GM23248 (cell line): ENCODE data around the gene CRK. TPM values are rescaled to one million over a fixed set of nuclear protein-coding genes. Genes with fewer than 3 reads are reported as not detected.

Experiments
- DNase-seq: peaks from one replicate; pipeline ENCODE4 v3.0.0-alpha.2; 2015
- H2AFZ ChIP-seq: fragments of 200-600 bp; sonication (generic); 2 replicates; pipeline ENCODE4 v1.6.1; 2016; ENCODE audit warnings: antibody characterized with exemption
- H3F3A ChIP-seq: fragments of 200-600 bp; sonication (generic); 2 replicates; pipeline ENCODE4 v1.6.1; 2016; ENCODE audit warnings: mild to moderate bottlenecking, antibody characterized with exemption, mixed run types; ENCODE audit not compliant: insufficient read depth
- H3K27ac ChIP-seq: fragments of 200-600 bp; sonication (generic); 2 replicates; pipeline ENCODE4 v1.5.1; 2016; ENCODE audit warnings: mild to moderate bottlenecking
- H3K27me3 ChIP-seq: fragments of 200-600 bp; sonication (generic); replicated peaks from 2 replicates; pipeline ENCODE4 v1.6.1; 2016; ENCODE audit warnings: mild to moderate bottlenecking; ENCODE audit not compliant: insufficient read depth
- H3K36me3 ChIP-seq: fragments of 200-600 bp; sonication (generic); 2 replicates; pipeline ENCODE4 v1.6.1; 2016; ENCODE audit warnings: low read depth, mild to moderate bottlenecking
- H3K4me1 ChIP-seq: fragments of 200-600 bp; sonication (generic); 2 replicates; pipeline ENCODE4 v1.6.1; 2016; ENCODE audit warnings: mild to moderate bottlenecking; ENCODE audit not compliant: insufficient read depth
- H3K4me2 ChIP-seq: fragments of 200-600 bp; sonication (generic); one replicate; pipeline ENCODE4 v1.6.1; 2016; ENCODE audit warnings: mild to moderate bottlenecking; ENCODE audit not compliant: unreplicated experiment
- H3K4me3 ChIP-seq: fragments of 200-600 bp; sonication (generic); 2 replicates; pipeline ENCODE4 v1.5.1; 2016; ENCODE audit warnings: mild to moderate bottlenecking
- H3K79me2 ChIP-seq: fragments of 200-600 bp; sonication (generic); 2 replicates; pipeline ENCODE4 v1.6.1; 2016; ENCODE audit warnings: mild to moderate bottlenecking; ENCODE audit not compliant: insufficient read depth
- H3K9ac ChIP-seq: fragments of 200-600 bp; sonication (generic); 2 replicates; pipeline ENCODE4 v1.6.1; 2016; ENCODE audit warnings: mild to moderate bottlenecking
- H3K9me2 ChIP-seq: fragments of 200-600 bp; sonication (generic); 2 replicates; pipeline ENCODE4 v1.6.1; 2016; ENCODE audit warnings: mixed run types, mild to moderate bottlenecking, moderate library complexity; ENCODE audit not compliant: insufficient read depth
- H3K9me3 ChIP-seq: fragments of 200-600 bp; sonication (generic); one replicate; pipeline ENCODE4 v1.6.1; 2017; ENCODE audit warnings: low read depth
- H4K20me1 ChIP-seq: fragments of 200-600 bp; sonication (generic); 2 replicates; pipeline ENCODE4 v1.6.0; 2016; ENCODE audit not compliant: insufficient read depth
- EZH2 ChIP-seq: fragments of 200-600 bp; sonication (generic); IDR thresholded peaks from 2 replicates; pipeline ENCODE4 v1.6.1; 2018; ENCODE audit warnings: antibody characterized with exemption, mild to moderate bottlenecking; ENCODE audit not compliant: insufficient read depth, poor library complexity, severe bottlenecking
- EZH2phosphoT487 ChIP-seq: fragments of 200-600 bp; sonication (generic); IDR thresholded peaks from 2 replicates; pipeline ENCODE4 v1.6.1; 2018; ENCODE audit warnings: antibody characterized with exemption, moderate library complexity, mild to moderate bottlenecking, low read depth; ENCODE audit not compliant: insufficient read depth
- WGBS, 2 experiments: methylation state at CpG; one replicate each; pipeline ENCODE4 v1.1.6; 2015 to 2017; ENCODE audit warnings: low lambda C conversion rate in 2 of 2, low coverage in 1 of 2; ENCODE audit errors: missing lambda C conversion rate in 2 of 2; 5-methylcytosine and 5-hydroxymethylcytosine counted together
- in situ Hi-C: fragments of 300-500 bp; cut with MboI; formaldehyde crosslinking; loops from 2 replicates; pipeline ENCODE4 v1.15.0; 2020
- polyA plus RNA-seq: library from polyadenylated mRNA; unstranded; fragments of >200 nt; fragmentation: Nextera tagmentation; extraction: Ambion mirVana; gene quantifications from 2 replicates; pipeline ENCODE4 v1.2.1, GENCODE V29; 2016
- total RNA-seq: library from RNA; depleted of rRNA; stranded (reverse); fragments of >200 nt; shearing (Covaris generic); gene quantifications from 2 replicates; pipeline ENCODE4 v1.2.3, GENCODE V29; 2014; rRNA removed

CRK gene
- total and polyA plus RNA-seq, 2 experiments from 2014 or later: 86.0 to 117 TPM

DNA sequence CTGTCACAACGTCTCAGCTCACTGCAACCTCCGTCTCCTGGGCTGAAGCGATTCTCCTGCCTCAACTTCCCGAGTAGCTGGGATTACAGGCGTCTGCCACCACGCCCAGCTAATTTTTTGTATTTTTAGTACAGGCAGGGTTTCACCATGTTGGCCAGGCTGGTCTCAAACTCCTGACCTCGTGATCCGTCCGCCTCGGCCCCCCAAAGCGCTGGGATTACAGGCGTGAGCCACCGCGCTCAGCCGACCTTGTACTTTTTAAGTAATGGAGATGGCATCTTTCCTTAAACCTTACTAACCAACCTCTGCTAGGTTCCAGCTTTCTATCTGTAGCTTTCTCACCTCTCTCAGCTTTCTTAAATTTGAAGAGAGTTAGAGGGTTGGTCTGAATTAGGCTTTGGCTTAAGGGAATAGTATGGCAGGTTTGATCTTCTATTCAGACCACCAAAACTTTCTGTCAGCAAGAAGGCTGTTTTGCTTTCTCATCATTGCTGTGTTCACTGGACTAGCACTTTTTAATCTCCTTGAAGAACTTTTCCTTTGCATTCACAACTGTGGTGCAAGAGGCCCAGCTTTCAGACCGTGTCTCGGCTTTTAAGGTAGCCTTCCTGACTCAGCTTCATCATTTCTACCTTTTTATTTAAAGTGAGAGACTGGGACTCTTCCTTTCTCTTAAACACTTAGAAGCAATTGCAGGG, 84.0 kb downstream of the CRK start:
- no peak overlapping the region for H3K4me3 ChIP-seq
- in situ Hi-C loops: no loop called here

More for the DNA sequence above, 84.0 kb downstream of the CRK start:
- no peaks in the 10 kb centered on the region for H3K9me2 ChIP-seq
- peaks cover 48% of the 10 kb centered on the region for H3K4me1 ChIP-seq
- H3F3A ChIP-seq: peaks cover 61% of the 10 kb centered on the region
- no peak overlapping the region for H3K27ac ChIP-seq
- no peak overlapping the region for H2AFZ ChIP-seq
- TF ChIP-seq EZH2: no peak
- TF ChIP-seq EZH2phosphoT487: no peak
- H3K27me3 ChIP-seq: no peaks in the 10 kb centered on the region
- no peak for DNase-seq
- peaks cover 100% of the 10 kb centered on the region for H3K79me2 ChIP-seq
- no peak overlapping the region for H3K4me2 ChIP-seq
- peaks cover 11% of the 10 kb centered on the region for H3K36me3 ChIP-seq
- H3K9ac ChIP-seq: no peak overlapping the region
- 58 to 67% methylated on average over 17 of the region's 17 CpGs for WGBS, 2 experiments
- H4K20me1 ChIP-seq: peaks cover 89% of the 10 kb centered on the region
- H3K9me3 ChIP-seq: no peaks in the 10 kb centered on the region

Other genes starting within 250 kb of the CRK start
- gene BHLHA9, start 185.8 kb downstream of the CRK start, total RNA-seq: not detected in 2 replicates
- not detected in 2 replicates for gene BHLHA9, start 185.8 kb downstream of the CRK start, polyA plus RNA-seq
- gene TRARG1, start 176.6 kb downstream of the CRK start, total RNA-seq: not detected in 2 replicates
- not detected in 2 replicates for gene TRARG1, start 176.6 kb downstream of the CRK start, polyA plus RNA-seq
- gene YWHAE, start 56.0 kb downstream of the CRK start, total RNA-seq: 255 and 287 TPM in 2 replicates
- 599 and 605 TPM in 2 replicates for gene YWHAE, start 56.0 kb downstream of the CRK start, polyA plus RNA-seq
- gene MYO1C, start 36.5 kb upstream of the CRK start, total RNA-seq: 206 and 218 TPM in 2 replicates
- gene MYO1C, start 36.5 kb upstream of the CRK start, polyA plus RNA-seq: 196 and 197 TPM in 2 replicates
- gene INPP5K, start 60.4 kb upstream of the CRK start, total RNA-seq: 42.3 and 57.8 TPM in 2 replicates
- 36.1 and 37.5 TPM in 2 replicates for gene INPP5K, start 60.4 kb upstream of the CRK start, polyA plus RNA-seq
- gene PITPNA, start 106.6 kb upstream of the CRK start, total RNA-seq: 19.1 and 34.3 TPM in 2 replicates
- 31.6 and 34.6 TPM in 2 replicates for gene PITPNA, start 106.6 kb upstream of the CRK start, polyA plus RNA-seq
- 8.6 and 9.1 TPM in 2 replicates for gene SLC43A2, start 172.6 kb upstream of the CRK start, total RNA-seq
- 6.0 and 6.6 TPM in 2 replicates for gene SLC43A2, start 172.6 kb upstream of the CRK start, polyA plus RNA-seq
- 0.25 TPM in 1 of 2 replicates, not detected in the other for gene SCARF1, start 189.5 kb upstream of the CRK start, total RNA-seq
- 0.14 TPM in 1 of 2 replicates, not detected in the other for gene SCARF1, start 189.5 kb upstream of the CRK start, polyA plus RNA-seq
- gene RILP, start 193.6 kb upstream of the CRK start, total RNA-seq: 6.4 and 27.6 TPM in 2 replicates
- gene RILP, start 193.6 kb upstream of the CRK start, polyA plus RNA-seq: 4.4 and 6.5 TPM in 2 replicates
- 72.2 and 76.9 TPM in 2 replicates for gene PRPF8, start 228.6 kb upstream of the CRK start, total RNA-seq
- 90.3 and 93.8 TPM in 2 replicates for gene PRPF8, start 228.6 kb upstream of the CRK start, polyA plus RNA-seq